Renal pelvis (tissue), 4 donors: Measurements from ENCODE around the gene CRISPLD2. TPM values are rescaled to one million over a fixed set of nuclear protein-coding genes. Genes with fewer than 3 reads are reported as not detected.

ENCODE experiments used
- DNase-seq: peaks from one replicate; pipeline ENCODE4 v3.0.0-alpha.2; 2013
- polyA plus RNA-seq, 3 donors: library from polyadenylated mRNA; unstranded; fragments of 120-200 nt; gene quantifications; one replicate each; pipeline ENCODE4 v1.2.1, GENCODE V29; 2013; ENCODE audit not compliant: insufficient read length in 3 of 3

The CRISPLD2 gene
- polyA plus RNA-seq, 3 donors, result 7.0 to 7.3 (median 7.3) TPM

GRCh38 chr16:84913315-84913714 is 93.5 kb downstream of the CRISPLD2 start:
- no peak for DNase-seq

- no peak for DNase-seq
These were observed 94.5 kb downstream of the CRISPLD2 start for GRCh38 chr16:84914273-84914672.

GRCh38 chr16:84916178-84916577 is 96.4 kb downstream of the CRISPLD2 start:
- DNase-seq, result no peak

GRCh38 chr16:84916850-84917249 is 97.1 kb downstream of the CRISPLD2 start:
- DNase-seq, result no peak

- no peak for DNase-seq
These were observed 97.7 kb downstream of the CRISPLD2 start for GRCh38 chr16:84917492-84917891.

GRCh38 chr16:84918006-84918909 is 98.5 kb downstream of the CRISPLD2 start:
- DNase-seq, result no peak

GRCh38 chr16:84919269-84919668 is 99.5 kb downstream of the CRISPLD2 start:
- no peak for DNase-seq

GRCh38 chr16:84919708-84920107 is 99.9 kb downstream of the CRISPLD2 start:
- no peak for DNase-seq

- DNase-seq, result no peak
These were observed 100.5 kb downstream of the CRISPLD2 start for GRCh38 chr16:84920333-84920732.

- peak; percentile 53 for DNase-seq
These were observed 102.8 kb downstream of the CRISPLD2 start for GRCh38 chr16:84922351-84923120.

- peak; percentile 45 for DNase-seq
These were observed 104.7 kb downstream of the CRISPLD2 start for GRCh38 chr16:84924331-84925091.

GRCh38 chr16:84925092-84925772 is 105.4 kb downstream of the CRISPLD2 start:
- no peak for DNase-seq

GRCh38 chr16:84925773-84926372 is 106.1 kb downstream of the CRISPLD2 start:
- no peak for DNase-seq

- DNase-seq, result no peak
These were observed 106.7 kb downstream of the CRISPLD2 start for GRCh38 chr16:84926462-84926861.

- DNase-seq, result no peak
These were observed 108.1 kb downstream of the CRISPLD2 start for GRCh38 chr16:84927621-84928591.

GRCh38 chr16:84928679-84929420 is 109.1 kb downstream of the CRISPLD2 start:
- no peak for DNase-seq

- no peak for DNase-seq
These were observed 109.9 kb downstream of the CRISPLD2 start for GRCh38 chr16:84929421-84930297.
